Measurements from ENCODE around the gene PPDPF.

DNA sequence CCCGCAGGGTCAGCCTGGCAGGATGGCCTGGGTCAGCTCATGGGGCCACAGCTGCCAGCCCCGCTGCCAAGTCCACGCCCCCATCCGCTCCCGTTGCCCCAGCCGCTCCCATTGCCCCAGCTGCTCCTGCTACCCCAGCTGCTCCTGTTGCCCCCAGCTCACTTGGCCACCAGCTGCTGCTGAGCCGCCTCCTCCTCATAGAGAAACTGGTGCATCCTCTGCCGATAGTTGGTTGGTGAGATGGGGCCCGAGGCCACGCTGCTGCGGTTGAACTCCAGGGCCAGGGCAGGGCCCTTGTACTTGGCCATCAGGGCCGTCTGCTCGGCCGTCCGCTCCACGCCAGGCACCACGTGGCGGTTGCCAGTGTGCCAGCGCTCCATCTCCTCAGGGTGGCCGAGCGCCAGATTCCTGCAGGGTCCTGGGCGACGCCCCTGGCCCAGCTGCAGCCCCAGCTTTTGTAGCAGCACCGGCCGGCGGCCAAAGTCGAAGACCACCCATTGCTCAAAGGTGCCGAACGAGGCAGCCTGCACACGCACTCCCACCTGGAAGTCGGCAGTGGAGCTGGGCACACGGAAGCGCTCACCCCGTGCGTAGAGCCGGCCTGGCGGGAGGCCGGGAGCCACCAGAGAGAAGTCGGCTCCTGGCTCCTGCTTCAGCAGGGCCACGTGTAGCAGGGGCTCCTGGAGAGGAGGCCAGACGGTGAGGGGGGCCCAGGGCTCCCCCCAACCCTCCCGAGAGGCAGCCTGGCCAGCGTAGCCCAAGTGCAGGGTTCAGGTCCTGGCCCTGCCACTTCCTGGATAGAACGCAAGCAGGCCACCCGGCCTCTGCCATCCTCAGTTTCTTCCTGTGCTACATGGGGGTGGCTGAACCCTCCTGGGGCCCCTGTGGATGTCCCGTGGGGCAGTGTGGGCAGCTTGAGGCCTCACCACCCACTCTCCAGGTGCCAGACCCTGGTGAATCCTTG lies 48.7 kb downstream of the PPDPF start:
- TF ChIP-seq, protein P1, sequence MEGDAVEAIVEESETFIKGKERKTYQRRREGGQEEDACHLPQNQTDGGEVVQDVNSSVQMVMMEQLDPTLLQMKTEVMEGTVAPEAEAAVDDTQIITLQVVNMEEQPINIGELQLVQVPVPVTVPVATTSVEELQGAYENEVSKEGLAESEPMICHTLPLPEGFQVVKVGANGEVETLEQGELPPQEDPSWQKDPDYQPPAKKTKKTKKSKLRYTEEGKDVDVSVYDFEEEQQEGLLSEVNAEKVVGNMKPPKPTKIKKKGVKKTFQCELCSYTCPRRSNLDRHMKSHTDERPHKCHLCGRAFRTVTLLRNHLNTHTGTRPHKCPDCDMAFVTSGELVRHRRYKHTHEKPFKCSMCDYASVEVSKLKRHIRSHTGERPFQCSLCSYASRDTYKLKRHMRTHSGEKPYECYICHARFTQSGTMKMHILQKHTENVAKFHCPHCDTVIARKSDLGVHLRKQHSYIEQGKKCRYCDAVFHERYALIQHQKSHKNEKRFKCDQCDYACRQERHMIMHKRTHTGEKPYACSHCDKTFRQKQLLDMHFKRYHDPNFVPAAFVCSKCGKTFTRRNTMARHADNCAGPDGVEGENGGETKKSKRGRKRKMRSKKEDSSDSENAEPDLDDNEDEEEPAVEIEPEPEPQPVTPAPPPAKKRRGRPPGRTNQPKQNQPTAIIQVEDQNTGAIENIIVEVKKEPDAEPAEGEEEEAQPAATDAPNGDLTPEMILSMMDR (IDR thresholded peaks at IDR 0.05): no peak
- no peak for TF ChIP-seq POLR2A (IDR thresholded peaks at IDR 0.05)

All from prostate gland (tissue), 2 donors.